GM23338 (cell line): Measurements from ENCODE around the gene ITCH. TPM values are rescaled to one million over a fixed set of nuclear protein-coding genes. Genes with fewer than 3 reads are reported as not detected.

Source experiments
- ATAC-seq: fragments of 200-7000 bp; cut with Tn5 transposase; 3 replicates; pipeline ENCODE4 v1.9.1; 2020
- DNase-seq: peaks from one replicate; pipeline ENCODE4 v3.0.0-alpha.2; 2015; ENCODE audit warnings: low spot score
- H2AFZ ChIP-seq: fragments of 200-600 bp; sonication (generic); 2 replicates; pipeline ENCODE4 v1.8.0; 2016; ENCODE audit warnings: antibody characterized with exemption, mild to moderate bottlenecking, moderate library complexity
- H3F3A ChIP-seq: fragments of 200-600 bp; sonication (generic); replicated peaks from 2 replicates; pipeline ENCODE4 v1.8.0; 2017; ENCODE audit warnings: antibody characterized with exemption, mixed run types, low read depth
- H3K27ac ChIP-seq: fragments of 200-600 bp; sonication (generic); 2 replicates; pipeline ENCODE4 v1.6.1; 2016; ENCODE audit warnings: low read depth
- H3K27me3 ChIP-seq: fragments of 200-600 bp; sonication (generic); 2 replicates; pipeline ENCODE4 v1.8.0; 2016; ENCODE audit warnings: mild to moderate bottlenecking, mixed run types, moderate library complexity; ENCODE audit not compliant: insufficient read depth
- H3K36me3 ChIP-seq: fragments of 200-600 bp; sonication (generic); 2 replicates; pipeline ENCODE4 v1.8.0; 2016; ENCODE audit warnings: mild to moderate bottlenecking; ENCODE audit not compliant: insufficient read depth
- H3K4me1 ChIP-seq: fragments of 200-600 bp; sonication (generic); 2 replicates; pipeline ENCODE4 v1.8.0; 2016; ENCODE audit warnings: mild to moderate bottlenecking, moderate library complexity; ENCODE audit not compliant: insufficient read depth
- H3K4me2 ChIP-seq: fragments of 200-600 bp; sonication (generic); 2 replicates; pipeline ENCODE4 v1.7.1; 2017; ENCODE audit warnings: mixed run types
- H3K4me3 ChIP-seq: fragments of 200-600 bp; sonication (generic); 2 replicates; pipeline ENCODE4 v1.6.1; 2016; ENCODE audit warnings: mixed run types
- H3K79me2 ChIP-seq: fragments of 200-600 bp; sonication (generic); replicated peaks from 2 replicates; pipeline ENCODE4 v1.8.0; 2017; ENCODE audit warnings: mild to moderate bottlenecking; ENCODE audit not compliant: insufficient read depth
- H3K9me2 ChIP-seq: fragments of 200-600 bp; sonication (generic); 2 replicates; pipeline ENCODE4 v1.8.0; 2017; ENCODE audit not compliant: insufficient read depth
- H4K20me1 ChIP-seq: fragments of 200-600 bp; sonication (generic); replicated peaks from 2 replicates; pipeline ENCODE4 v1.8.0; 2017; ENCODE audit warnings: mild to moderate bottlenecking; ENCODE audit not compliant: insufficient read depth
- H3K27ac Mint-ChIP-seq: 2 replicates; pipeline ENCODE4 v1.8.0; 2020; ENCODE audit warnings: inconsistent platforms, mild to moderate bottlenecking, moderate library complexity, mixed read lengths
- H3K27me3 Mint-ChIP-seq: 3 replicates; pipeline ENCODE4 v1.8.0; 2022; ENCODE audit warnings: low read depth, mild to moderate bottlenecking, moderate library complexity, mixed read lengths, inconsistent platforms; ENCODE audit not compliant: insufficient read depth, poor library complexity
- H3K36me3 Mint-ChIP-seq: 3 replicates; pipeline ENCODE4 v1.8.0; 2021; ENCODE audit warnings: low read depth, mild to moderate bottlenecking, inconsistent platforms, moderate library complexity, mixed read lengths
- H3K4me1 Mint-ChIP-seq: 3 replicates; pipeline ENCODE4 v1.8.0; 2020; ENCODE audit warnings: mild to moderate bottlenecking, inconsistent platforms, mixed read lengths
- H3K4me3 Mint-ChIP-seq: 3 replicates; pipeline ENCODE4 v1.8.0; 2021; ENCODE audit warnings: moderate library complexity, mild to moderate bottlenecking, inconsistent platforms, mixed read lengths
- H3K9me3 Mint-ChIP-seq: 3 replicates; pipeline ENCODE4 v1.8.0; 2020; ENCODE audit warnings: moderate library complexity, mild to moderate bottlenecking, inconsistent platforms, mixed read lengths
- CREB1 ChIP-seq: fragments of 250-450 bp; sonication (Bioruptor Pico); IDR thresholded peaks from 2 replicates; pipeline ENCODE4 v1.5.0; 2020; ENCODE audit warnings: low read depth, mild to moderate bottlenecking, moderate library complexity
- EZH2 ChIP-seq: fragments of 200-600 bp; sonication (generic); IDR thresholded peaks from one replicate; pipeline ENCODE4 v1.8.0; 2017; ENCODE audit warnings: antibody characterized with exemption, mild to moderate bottlenecking, low read depth; ENCODE audit not compliant: unreplicated experiment
- EZH2phosphoT487 ChIP-seq: fragments of 200-600 bp; sonication (generic); IDR thresholded peaks from one replicate; pipeline ENCODE4 v1.8.1; 2018; ENCODE audit warnings: antibody characterized with exemption; ENCODE audit not compliant: unreplicated experiment
- JUNB ChIP-seq: IDR thresholded peaks from one replicate; pipeline ENCODE4 v1.6.1; 2016; ENCODE audit warnings: antibody characterized with exemption; ENCODE audit not compliant: unreplicated experiment
- NANOG ChIP-seq: IDR thresholded peaks from 2 replicates; pipeline ENCODE4 v1.6.1; 2016; ENCODE audit warnings: antibody characterized with exemption, borderline replicate concordance
- POLR2AphosphoS5 ChIP-seq: IDR thresholded peaks from 2 replicates; pipeline ENCODE4 v1.6.1; 2016; ENCODE audit warnings: antibody characterized with exemption, low read depth
- STAT1 ChIP-seq: IDR thresholded peaks from one replicate; pipeline ENCODE4 v1.6.1; 2016; ENCODE audit warnings: antibody characterized with exemption; ENCODE audit not compliant: unreplicated experiment
- ZNF114 ChIP-seq: fragments of 250-450 bp; sonication (Bioruptor Pico); IDR thresholded peaks from 2 replicates; pipeline ENCODE4 v1.5.0; 2020; ENCODE audit warnings: mild to moderate bottlenecking, moderate library complexity
- ZNF331 ChIP-seq: fragments of 250-450 bp; sonication (Bioruptor Pico); IDR thresholded peaks from 2 replicates; pipeline ENCODE4 v1.5.0; 2020; ENCODE audit warnings: low read depth, mild to moderate bottlenecking, moderate library complexity
- polyA plus RNA-seq: library from polyadenylated mRNA; unstranded; fragments of >200 nt; fragmentation: Nextera tagmentation; extraction: Ambion mirVana; gene quantifications from 2 replicates; pipeline ENCODE4 v1.2.1, GENCODE V29; 2016
- total RNA-seq: library from RNA; depleted of rRNA; stranded (reverse); fragments of >200 nt; shearing (Covaris generic); gene quantifications from 2 replicates; pipeline ENCODE4 v1.2.3, GENCODE V29; 2014
- TF ChIP-seq, protein P1 (sequence below): fragments of 250-450 bp; sonication (Bioruptor Pico); IDR thresholded peaks from 2 replicates; pipeline ENCODE4 v1.5.0; 2020; ENCODE audit warnings: mild to moderate bottlenecking, moderate library complexity
- TF ChIP-seq, protein P2 (sequence below), 2 experiments: fragments of 200-600 bp in 1 of 2; sonication (generic) in 1 of 2; conservative IDR thresholded peaks; 2 replicates each; pipeline versions ENCODE4 v1.5.1 to v1.6.1; 2016 to 2017; ENCODE audit warnings: antibody characterized with exemption in 2 of 2, low read depth in 2 of 2, mild to moderate bottlenecking in 2 of 2, moderate library complexity in 1 of 2
- TF ChIP-seq, protein P3 (sequence below): IDR thresholded peaks from 2 replicates; pipeline ENCODE4 v1.6.1; 2016; ENCODE audit warnings: antibody characterized with exemption
- TF ChIP-seq, protein P4 (sequence below): IDR thresholded peaks from one replicate; pipeline ENCODE4 v1.6.1; 2018; ENCODE audit warnings: antibody characterized with exemption; ENCODE audit not compliant: unreplicated experiment

The ITCH gene
- total and polyA plus RNA-seq, 2 experiments from 2014 or later, result 16.4 to 31.6 TPM

DNA sequence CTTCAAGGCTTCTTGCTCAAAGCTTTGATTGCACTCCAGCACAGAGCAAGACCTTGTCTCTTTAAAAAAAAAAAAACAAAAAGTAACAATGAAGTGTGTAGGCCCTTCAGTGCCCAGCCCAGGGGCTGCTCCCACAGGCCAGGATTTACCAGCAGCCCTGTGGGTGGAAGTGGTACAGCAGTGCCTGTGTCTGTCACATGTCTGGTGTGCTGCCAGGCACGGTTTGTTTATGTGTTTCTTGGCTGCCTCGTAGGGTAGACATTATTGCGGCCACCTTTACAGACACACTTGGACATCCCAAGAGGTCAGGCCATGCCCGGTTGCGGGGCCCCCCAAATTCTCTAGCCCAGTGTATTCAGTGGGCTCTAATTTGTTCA, 165.8 kb downstream of the ITCH start:
- Histone ChIP-seq H3K4me1 (no peaks in the 10 kb centered on the region), H4K20me1 (peaks cover 23% of the 10 kb centered on the region), H3K4me3 (no peak overlapping the region), H3K9me2 (no peaks in the 10 kb centered on the region), H3K27me3 (no peaks in the 10 kb centered on the region), H3K79me2 (peaks cover 21% of the 10 kb centered on the region), H3F3A (no peaks in the 10 kb centered on the region), H3K27ac (no peak overlapping the region), H2AFZ (no peak overlapping the region), H3K36me3 (peaks cover 5% of the 10 kb centered on the region; the same call in 1 of the 2 replicates), H3K4me2 (no peak overlapping the region)
- ATAC-seq, result no peak
- Mint-ChIP-seq H3K4me3 (no peak overlapping the region), H3K27ac (no peak overlapping the region), H3K4me1 (no peaks in the 10 kb centered on the region), H3K27me3 (no peaks in the 10 kb centered on the region), H3K9me3 (no peaks in the 10 kb centered on the region), H3K36me3 (peaks cover 50% of the 10 kb centered on the region)
- DNase-seq, result no peak
- TF ChIP-seq JUNB (no peak), CREB1 (CRISPR knock-in tag) (no peak), ZNF331 (CRISPR knock-in tag) (no peak), POLR2AphosphoS5 (no peak), EZH2 (no peak), STAT1 (no peak), ZNF114 (CRISPR knock-in tag) (no peak), EZH2phosphoT487 (no peak), NANOG (no peak)
- TF ChIP-seq, protein P1, sequence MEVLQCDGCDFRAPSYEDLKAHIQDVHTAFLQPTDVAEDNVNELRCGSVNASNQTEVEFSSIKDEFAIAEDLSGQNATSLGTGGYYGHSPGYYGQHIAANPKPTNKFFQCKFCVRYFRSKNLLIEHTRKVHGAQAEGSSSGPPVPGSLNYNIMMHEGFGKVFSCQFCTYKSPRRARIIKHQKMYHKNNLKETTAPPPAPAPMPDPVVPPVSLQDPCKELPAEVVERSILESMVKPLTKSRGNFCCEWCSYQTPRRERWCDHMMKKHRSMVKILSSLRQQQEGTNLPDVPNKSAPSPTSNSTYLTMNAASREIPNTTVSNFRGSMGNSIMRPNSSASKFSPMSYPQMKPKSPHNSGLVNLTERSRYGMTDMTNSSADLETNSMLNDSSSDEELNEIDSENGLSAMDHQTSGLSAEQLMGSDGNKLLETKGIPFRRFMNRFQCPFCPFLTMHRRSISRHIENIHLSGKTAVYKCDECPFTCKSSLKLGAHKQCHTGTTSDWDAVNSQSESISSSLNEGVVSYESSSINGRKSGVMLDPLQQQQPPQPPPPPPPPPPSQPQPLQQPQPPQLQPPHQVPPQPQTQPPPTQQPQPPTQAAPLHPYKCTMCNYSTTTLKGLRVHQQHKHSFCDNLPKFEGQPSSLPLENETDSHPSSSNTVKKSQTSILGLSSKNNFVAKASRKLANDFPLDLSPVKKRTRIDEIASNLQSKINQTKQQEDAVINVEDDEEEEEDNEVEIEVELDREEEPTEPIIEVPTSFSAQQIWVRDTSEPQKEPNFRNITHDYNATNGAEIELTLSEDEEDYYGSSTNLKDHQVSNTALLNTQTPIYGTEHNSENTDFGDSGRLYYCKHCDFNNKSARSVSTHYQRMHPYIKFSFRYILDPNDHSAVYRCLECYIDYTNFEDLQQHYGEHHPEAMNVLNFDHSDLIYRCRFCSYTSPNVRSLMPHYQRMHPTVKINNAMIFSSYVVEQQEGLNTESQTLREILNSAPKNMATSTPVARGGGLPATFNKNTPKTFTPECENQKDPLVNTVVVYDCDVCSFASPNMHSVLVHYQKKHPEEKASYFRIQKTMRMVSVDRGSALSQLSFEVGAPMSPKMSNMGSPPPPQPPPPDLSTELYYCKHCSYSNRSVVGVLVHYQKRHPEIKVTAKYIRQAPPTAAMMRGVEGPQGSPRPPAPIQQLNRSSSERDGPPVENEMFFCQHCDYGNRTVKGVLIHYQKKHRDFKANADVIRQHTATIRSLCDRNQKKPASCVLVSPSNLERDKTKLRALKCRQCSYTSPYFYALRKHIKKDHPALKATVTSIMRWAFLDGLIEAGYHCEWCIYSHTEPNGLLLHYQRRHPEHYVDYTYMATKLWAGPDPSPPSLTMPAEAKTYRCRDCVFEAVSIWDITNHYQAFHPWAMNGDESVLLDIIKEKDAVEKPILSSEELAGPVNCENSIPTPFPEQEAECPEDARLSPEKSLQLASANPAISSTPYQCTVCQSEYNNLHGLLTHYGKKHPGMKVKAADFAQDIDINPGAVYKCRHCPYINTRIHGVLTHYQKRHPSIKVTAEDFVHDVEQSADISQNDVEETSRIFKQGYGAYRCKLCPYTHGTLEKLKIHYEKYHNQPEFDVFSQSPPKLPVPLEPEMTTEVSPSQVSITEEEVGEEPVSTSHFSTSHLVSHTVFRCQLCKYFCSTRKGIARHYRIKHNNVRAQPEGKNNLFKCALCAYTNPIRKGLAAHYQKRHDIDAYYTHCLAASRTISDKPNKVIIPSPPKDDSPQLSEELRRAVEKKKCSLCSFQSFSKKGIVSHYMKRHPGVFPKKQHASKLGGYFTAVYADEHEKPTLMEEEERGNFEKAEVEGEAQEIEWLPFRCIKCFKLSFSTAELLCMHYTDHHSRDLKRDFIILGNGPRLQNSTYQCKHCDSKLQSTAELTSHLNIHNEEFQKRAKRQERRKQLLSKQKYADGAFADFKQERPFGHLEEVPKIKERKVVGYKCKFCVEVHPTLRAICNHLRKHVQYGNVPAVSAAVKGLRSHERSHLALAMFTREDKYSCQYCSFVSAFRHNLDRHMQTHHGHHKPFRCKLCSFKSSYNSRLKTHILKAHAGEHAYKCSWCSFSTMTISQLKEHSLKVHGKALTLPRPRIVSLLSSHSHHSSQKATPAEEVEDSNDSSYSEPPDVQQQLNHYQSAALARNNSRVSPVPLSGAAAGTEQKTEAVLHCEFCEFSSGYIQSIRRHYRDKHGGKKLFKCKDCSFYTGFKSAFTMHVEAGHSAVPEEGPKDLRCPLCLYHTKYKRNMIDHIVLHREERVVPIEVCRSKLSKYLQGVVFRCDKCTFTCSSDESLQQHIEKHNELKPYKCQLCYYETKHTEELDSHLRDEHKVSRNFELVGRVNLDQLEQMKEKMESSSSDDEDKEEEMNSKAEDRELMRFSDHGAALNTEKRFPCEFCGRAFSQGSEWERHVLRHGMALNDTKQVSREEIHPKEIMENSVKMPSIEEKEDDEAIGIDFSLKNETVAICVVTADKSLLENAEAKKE, result no peak
- TF ChIP-seq, protein P2, sequence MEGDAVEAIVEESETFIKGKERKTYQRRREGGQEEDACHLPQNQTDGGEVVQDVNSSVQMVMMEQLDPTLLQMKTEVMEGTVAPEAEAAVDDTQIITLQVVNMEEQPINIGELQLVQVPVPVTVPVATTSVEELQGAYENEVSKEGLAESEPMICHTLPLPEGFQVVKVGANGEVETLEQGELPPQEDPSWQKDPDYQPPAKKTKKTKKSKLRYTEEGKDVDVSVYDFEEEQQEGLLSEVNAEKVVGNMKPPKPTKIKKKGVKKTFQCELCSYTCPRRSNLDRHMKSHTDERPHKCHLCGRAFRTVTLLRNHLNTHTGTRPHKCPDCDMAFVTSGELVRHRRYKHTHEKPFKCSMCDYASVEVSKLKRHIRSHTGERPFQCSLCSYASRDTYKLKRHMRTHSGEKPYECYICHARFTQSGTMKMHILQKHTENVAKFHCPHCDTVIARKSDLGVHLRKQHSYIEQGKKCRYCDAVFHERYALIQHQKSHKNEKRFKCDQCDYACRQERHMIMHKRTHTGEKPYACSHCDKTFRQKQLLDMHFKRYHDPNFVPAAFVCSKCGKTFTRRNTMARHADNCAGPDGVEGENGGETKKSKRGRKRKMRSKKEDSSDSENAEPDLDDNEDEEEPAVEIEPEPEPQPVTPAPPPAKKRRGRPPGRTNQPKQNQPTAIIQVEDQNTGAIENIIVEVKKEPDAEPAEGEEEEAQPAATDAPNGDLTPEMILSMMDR (conservative IDR thresholded peaks at IDR 0.05; ENCODE audit: low read depth in 2 of 2), result no peak
- TF ChIP-seq, protein P3, sequence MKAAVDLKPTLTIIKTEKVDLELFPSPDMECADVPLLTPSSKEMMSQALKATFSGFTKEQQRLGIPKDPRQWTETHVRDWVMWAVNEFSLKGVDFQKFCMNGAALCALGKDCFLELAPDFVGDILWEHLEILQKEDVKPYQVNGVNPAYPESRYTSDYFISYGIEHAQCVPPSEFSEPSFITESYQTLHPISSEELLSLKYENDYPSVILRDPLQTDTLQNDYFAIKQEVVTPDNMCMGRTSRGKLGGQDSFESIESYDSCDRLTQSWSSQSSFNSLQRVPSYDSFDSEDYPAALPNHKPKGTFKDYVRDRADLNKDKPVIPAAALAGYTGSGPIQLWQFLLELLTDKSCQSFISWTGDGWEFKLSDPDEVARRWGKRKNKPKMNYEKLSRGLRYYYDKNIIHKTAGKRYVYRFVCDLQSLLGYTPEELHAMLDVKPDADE, result no peak
- TF ChIP-seq, protein P4, sequence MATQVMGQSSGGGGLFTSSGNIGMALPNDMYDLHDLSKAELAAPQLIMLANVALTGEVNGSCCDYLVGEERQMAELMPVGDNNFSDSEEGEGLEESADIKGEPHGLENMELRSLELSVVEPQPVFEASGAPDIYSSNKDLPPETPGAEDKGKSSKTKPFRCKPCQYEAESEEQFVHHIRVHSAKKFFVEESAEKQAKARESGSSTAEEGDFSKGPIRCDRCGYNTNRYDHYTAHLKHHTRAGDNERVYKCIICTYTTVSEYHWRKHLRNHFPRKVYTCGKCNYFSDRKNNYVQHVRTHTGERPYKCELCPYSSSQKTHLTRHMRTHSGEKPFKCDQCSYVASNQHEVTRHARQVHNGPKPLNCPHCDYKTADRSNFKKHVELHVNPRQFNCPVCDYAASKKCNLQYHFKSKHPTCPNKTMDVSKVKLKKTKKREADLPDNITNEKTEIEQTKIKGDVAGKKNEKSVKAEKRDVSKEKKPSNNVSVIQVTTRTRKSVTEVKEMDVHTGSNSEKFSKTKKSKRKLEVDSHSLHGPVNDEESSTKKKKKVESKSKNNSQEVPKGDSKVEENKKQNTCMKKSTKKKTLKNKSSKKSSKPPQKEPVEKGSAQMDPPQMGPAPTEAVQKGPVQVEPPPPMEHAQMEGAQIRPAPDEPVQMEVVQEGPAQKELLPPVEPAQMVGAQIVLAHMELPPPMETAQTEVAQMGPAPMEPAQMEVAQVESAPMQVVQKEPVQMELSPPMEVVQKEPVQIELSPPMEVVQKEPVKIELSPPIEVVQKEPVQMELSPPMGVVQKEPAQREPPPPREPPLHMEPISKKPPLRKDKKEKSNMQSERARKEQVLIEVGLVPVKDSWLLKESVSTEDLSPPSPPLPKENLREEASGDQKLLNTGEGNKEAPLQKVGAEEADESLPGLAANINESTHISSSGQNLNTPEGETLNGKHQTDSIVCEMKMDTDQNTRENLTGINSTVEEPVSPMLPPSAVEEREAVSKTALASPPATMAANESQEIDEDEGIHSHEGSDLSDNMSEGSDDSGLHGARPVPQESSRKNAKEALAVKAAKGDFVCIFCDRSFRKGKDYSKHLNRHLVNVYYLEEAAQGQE, result no peak
